ENCODE data around the gene NCKIPSD.
A peak's percentile ranks its signal among the peaks of the same experiment; 100 is the strongest.

Gene NCKIPSD

DNA sequence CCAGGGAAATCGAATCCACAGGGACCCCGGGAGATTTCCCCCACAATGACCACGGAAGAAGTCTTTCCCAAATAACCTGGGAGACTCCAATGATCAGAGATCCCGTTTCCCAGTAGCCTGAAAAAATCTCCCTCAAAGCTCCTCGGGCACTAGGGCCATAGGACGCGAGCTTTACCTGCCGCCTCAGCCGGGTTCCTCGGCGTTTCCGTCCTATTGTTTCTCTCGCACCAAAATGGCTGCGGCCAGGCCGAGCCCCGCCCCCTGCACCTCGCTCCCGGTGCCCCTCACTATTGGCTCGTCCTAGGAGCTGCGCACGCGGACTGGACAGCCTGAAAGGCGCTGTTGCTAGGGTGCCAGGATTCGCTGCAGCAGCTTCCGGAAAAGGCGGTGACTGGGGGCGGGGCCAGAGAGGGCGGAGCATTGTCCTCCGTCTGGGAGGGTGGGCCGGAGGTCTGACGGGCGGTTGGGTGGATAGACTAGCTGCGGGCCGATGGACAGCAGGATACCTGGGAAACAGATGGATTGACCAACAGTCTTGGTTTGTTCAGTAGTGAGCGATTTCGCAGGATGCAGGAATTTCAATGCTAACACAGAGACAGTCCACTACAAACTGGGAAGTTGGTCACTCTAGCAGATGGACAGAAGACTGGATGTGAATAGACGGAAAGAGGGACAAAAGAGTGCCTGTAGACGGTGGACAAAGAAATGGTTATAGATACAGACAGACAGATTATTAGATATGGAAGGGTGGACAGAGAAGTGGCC is 31.4 kb upstream of the NCKIPSD start, which contains the start of gene IP6K2:
IP6K2 (minus strand) TSS at position 240 of the 765 bp plus-strand sequence. CDS start 21,930 bp downstream, outside the sequence.
- peak within 1 kb of the TSS; percentile 94 for H3K4me3 ChIP-seq (ENCODE audit: low read depth, low read length)
- ChIA-PET POLR2A (interaction anchor here (0.7 to 1.1 kb wide), 4 partner anchors 9 to 23 kb away, joined by 3 to 5 read pairs (median 4); no protein-coding TSS in a partner anchor), CTCF (interaction anchor here (1.0 to 8.9 kb wide), 5 partner anchors 8 to 82 kb away, joined by 4 to 65 read pairs (median 6); partner anchors contain the start of gene SLC26A6)
- TF ChIP-seq, protein P1, sequence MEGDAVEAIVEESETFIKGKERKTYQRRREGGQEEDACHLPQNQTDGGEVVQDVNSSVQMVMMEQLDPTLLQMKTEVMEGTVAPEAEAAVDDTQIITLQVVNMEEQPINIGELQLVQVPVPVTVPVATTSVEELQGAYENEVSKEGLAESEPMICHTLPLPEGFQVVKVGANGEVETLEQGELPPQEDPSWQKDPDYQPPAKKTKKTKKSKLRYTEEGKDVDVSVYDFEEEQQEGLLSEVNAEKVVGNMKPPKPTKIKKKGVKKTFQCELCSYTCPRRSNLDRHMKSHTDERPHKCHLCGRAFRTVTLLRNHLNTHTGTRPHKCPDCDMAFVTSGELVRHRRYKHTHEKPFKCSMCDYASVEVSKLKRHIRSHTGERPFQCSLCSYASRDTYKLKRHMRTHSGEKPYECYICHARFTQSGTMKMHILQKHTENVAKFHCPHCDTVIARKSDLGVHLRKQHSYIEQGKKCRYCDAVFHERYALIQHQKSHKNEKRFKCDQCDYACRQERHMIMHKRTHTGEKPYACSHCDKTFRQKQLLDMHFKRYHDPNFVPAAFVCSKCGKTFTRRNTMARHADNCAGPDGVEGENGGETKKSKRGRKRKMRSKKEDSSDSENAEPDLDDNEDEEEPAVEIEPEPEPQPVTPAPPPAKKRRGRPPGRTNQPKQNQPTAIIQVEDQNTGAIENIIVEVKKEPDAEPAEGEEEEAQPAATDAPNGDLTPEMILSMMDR (IDR thresholded peaks at IDR 0.05; ENCODE audit: insufficient read depth, low read length, missing control alignments): no peak
- peak; percentile 76 for DNase-seq (ENCODE audit: low read depth, low spot score)

DNA sequence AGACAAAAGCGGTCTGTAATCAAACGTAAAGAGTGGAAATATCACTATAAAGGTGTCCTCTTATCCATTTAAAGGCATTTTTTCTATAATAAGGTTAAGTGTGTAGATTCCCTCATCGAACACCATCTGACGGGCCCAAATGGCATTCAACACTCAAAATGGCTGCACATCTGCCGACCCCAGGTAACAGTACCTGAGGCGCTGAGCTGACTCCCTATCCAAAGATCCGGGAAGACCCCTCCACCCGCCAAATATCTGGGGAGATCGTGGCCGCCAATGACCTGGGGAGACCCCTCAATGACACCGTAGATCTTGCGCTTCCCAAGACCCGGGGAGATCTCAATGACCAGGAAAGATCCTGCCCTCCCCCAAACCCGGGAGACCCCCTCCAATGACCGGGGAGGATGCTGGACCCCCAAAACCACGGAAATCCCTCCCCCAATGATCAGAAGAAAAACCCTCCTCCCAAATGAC is 30.8 kb upstream of the NCKIPSD start:
- ChIA-PET POLR2A (interaction anchor here (1.0 to 1.1 kb wide), 2 partner anchors 8 to 16 kb away, joined by 3 to 5 read pairs; no protein-coding TSS in a partner anchor), CTCF (interaction anchor here (1.0 to 8.9 kb wide), 4 partner anchors 8 to 81 kb away, joined by 4 to 65 read pairs (median 6); partner anchors contain the start of gene SLC26A6)
- TF ChIP-seq, protein P1 (IDR thresholded peaks at IDR 0.05; ENCODE audit: insufficient read depth, low read length, missing control alignments): no peak
- no peak for DNase-seq (ENCODE audit: low read depth, low spot score)
- H3K4me3 ChIP-seq (ENCODE audit: low read depth, low read length): peak overlapping the region; percentile 94

DNA sequence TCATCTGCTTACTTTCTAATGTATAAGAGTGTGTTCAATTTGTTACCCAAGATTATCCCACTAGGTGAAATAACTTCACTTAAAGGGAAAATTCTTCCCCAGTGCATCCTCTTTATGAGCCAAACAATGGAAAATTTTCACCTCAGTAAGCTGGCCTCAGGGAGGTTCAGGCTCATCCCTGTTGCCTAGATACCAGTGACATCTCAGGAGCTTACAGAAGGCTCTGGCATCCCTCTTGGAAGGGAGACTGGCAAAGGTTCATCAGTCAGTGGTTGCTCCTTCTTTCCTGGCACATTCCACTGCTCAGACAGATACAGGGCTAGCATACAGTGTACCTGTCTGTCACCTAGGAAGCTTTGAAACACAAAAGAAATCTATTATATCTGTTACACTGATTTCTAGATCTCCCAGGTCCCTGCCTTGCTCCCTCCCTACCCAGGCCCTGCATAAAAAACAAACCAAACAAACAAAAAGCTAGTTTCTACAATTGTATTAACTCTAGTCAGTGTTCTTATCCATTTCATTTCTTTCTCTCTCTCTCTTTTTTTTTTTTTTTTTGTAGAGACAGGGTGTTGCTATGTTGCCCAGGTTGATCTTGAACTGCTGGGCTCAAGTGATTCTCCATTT is 29.6 kb upstream of the NCKIPSD start:
- POLR2A ChIA-PET: no interaction called here

GRCh38 chr3:48711727-48712126 is 26.0 kb upstream of the NCKIPSD start:
- no peak overlapping the region for H3K4me3 ChIP-seq (ENCODE audit: low read depth, low read length)
- TF ChIP-seq, protein P1 (IDR thresholded peaks at IDR 0.05; ENCODE audit: insufficient read depth, low read length, missing control alignments): no peak
- CTCF ChIA-PET: interaction anchor here (1.2 to 2.7 kb wide), 2 partner anchors 25 to 28 kb away, joined by 5 to 9 read pairs; partner anchors contain the start of gene NCKIPSD
- no peak for DNase-seq (ENCODE audit: low read depth, low spot score)
- POLR2A ChIA-PET: no interaction called here

More for the DNA sequence above, 29.6 kb upstream of the NCKIPSD start:
- peak; percentile 10 for DNase-seq (ENCODE audit: low read depth, low spot score)
- CTCF ChIA-PET: interaction anchor here (0.7 to 8.9 kb wide), 4 partner anchors 9 to 29 kb away, joined by 3 to 65 read pairs (median 4); no protein-coding TSS in a partner anchor
- TF ChIP-seq, protein P1 (IDR thresholded peaks at IDR 0.05; ENCODE audit: insufficient read depth, low read length, missing control alignments): no peak
- H3K4me3 ChIP-seq (ENCODE audit: low read depth, low read length): peak overlapping the region; percentile 94

GRCh38 chr3:48709051-48709461 is 23.3 kb upstream of the NCKIPSD start:
- TF ChIP-seq, protein P1 (IDR thresholded peaks at IDR 0.05; ENCODE audit: insufficient read depth, low read length, missing control alignments): no peak
- no peak for DNase-seq (ENCODE audit: low read depth, low spot score)
- ChIA-PET CTCF (interaction anchor here (1.1 to 2.7 kb wide), 4 partner anchors 8 to 31 kb away, joined by 4 to 10 read pairs (median 8); partner anchors contain the start of gene IP6K2), POLR2A (interaction anchor here (0.6 to 0.8 kb wide), 2 partner anchors 8 to 287 kb away, joined by 3 to 5 read pairs; partner anchors contain the start of gene IP6K2)
- H3K4me3 ChIP-seq (ENCODE audit: low read depth, low read length): no peak overlapping the region
